T47D (cell line): ENCODE measurements around the gene FBXO31.

Source experiments
- DNase-seq, 2 experiments: peaks; one replicate each; pipeline versions ENCODE4 v3.0.0 to v3.0.0-alpha.2; 2011 to 2012; ENCODE audit warnings: low read depth in 1 of 2, low spot score in 1 of 2
- JUND ChIP-seq: IDR thresholded peaks from 2 replicates; pipeline ENCODE4 v1.6.1; 2012; ENCODE audit warnings: low read depth
- in situ Hi-C: cut with HindIII; loops from 2 replicates; pipeline ENCODE4 v1.10.0; 2016; ENCODE audit warnings: low sequenced_read_pairs, low pct_unique_long_range_greater_than_20kb

FBXO31 gene

DNA sequence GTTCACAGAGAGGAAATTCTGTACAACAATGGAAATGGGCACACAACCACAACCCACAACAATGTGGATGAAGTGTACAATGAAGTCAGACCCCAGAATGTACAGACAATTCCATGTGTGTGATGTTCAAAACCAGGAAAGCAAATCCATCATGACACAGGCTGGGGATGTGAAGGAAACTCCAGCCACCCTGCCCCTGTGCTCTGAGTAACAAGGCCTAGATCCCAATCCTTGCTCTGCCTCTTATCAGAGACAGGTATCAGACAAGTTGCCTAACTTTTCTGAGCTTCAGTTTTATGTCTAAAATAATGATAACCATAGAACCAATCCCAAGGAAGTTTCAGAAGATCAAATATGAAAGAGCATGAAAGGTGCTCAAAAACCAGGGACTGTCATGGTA lies 64.6 kb downstream of the FBXO31 start:
- in situ Hi-C loops, result no loop called here
- no peak for TF ChIP-seq JUND
- DNase-seq, result no peak

DNA sequence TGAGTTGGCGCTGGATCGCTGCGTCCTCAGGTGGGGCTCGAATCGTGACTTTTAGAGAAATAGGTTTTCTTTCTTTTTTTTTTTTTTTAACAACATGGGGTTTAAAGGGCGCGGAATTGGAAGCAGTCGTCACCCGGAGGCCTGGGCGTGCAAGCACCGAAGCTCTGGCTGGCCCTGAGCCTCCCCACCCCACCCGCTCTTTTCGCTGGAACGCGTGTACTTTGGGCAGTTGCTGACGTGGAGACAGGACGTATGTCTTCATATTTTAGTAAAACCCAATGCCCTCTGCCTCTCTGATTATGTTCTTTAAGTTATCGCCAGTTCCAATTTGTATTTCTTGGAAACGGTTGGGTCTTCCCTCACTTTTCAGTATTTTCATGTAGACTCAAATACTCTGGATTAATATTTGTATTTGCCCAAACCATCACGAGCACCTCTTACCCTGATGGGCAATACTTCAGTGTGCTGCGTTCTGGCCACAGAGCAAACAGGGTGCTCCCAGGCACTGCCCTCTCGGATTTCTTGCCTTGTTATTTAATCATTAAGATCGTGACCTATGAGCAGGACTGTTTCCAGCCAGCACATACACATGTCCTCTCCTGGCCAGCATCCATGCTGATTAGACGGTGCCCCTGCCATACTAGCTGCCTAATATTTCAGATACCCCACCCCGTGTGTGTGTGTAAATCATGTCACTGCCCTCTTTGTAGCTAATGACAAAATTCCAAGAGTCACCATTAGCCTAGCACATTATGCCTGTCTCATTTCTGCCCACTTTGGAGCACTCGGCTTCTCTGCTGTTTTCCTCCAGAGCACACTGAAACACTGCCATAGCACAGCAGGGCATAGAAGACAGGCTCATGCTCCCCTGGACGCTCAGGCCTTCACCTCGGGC lies 65.6 kb downstream of the FBXO31 start:
- DNase-seq, result peak; percentile 47 to 54
- in situ Hi-C loops, result no loop called here

DNA sequence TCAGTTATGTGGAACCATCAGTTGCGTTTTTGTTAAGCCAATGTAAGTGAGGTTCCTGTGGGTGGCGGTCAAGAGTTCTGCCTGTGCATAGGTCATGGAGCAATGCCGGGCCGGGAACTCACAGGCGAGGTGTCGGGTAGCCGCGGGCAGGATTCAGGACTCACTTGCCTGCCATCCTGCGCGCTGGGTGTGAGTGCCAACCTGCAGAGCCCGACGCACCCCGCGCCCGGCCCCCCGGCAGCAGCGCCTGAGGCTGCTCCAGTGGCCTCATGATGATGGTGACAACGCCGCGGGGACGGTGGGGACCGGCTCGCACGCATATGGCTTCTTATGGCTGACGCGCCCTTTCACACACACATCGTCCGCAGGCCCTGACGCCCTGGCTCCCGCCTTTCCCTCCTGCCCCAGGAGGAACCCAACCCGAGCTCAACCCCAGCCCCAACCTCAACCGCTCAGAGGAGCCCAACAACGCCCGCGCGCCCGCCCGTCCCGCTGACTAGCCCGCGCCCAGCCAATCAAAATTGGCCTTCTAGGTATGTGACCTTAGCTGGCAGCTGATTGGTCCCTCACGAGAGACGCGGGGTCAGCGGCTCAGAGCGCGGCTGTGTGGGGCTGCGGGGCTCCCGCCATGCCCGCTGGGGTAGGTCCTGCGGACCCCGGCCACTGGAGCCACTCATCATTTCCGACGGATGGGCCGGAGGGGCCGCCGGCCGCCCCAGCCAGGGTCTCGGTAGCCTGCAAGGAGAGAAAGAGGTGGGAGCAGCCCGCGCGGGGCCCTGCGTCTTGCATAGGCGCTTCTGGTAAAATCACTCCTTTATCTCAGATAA lies 66.4 kb downstream of the FBXO31 start, which contains the start of gene C16orf95:
Gene C16orf95 (minus strand): TSS at position 470 of the 827 bp plus-strand sequence. CDS start 150 bp downstream, at position 320.
- in situ Hi-C loops, result no loop called here
- TF ChIP-seq JUND, result no peak
- peak; percentile 98 to 100 for DNase-seq

More for the DNA sequence above, 65.6 kb downstream of the FBXO31 start:
- no peak for TF ChIP-seq JUND

DNA sequence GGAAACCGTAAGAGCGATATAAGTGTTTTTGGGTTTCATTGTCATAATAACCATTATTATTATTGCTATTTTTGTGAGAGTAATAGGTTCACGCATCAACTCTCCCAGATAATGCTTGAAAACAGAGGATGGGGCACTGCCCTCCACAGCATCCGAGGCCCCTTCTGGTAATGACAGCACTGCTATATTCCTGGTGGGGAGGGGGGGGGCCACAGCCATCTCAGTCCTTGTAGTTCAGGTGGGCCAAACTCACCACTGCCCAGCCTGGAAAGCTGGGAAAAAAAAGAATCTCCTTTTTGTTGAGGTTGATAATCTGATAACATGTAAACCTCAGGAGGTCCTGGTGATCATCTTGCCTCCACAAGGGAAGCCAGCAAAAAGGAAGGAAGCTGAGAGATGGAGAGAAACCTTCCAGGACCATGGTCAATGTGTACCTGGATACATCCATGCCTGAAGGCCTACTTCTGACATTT lies 67.1 kb downstream of the FBXO31 start:
- no peak for TF ChIP-seq JUND
- no peak for DNase-seq
- in situ Hi-C loops, result no loop called here

DNA sequence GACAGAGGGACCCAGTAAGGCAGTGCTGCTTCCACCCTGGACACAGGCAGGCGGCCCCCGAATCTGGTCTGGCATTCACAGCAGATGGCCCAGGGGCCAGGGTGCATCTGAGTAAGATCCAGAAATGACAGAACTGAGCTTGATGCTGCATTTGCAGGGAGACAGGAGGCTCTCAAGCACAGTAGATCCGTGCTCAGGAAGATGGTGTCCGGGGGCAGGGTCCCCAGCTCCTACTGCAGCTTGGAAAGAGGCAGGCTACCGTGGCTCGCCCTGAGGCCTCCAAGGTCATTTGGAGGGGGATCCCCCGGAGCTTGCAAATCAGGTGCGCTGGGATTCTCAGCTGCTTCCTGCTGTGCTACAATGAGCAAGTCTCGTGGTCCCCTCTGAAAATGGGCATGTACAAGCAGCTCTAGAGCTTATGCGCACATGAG lies 68.6 kb downstream of the FBXO31 start:
- TF ChIP-seq JUND, result no peak

DNA sequence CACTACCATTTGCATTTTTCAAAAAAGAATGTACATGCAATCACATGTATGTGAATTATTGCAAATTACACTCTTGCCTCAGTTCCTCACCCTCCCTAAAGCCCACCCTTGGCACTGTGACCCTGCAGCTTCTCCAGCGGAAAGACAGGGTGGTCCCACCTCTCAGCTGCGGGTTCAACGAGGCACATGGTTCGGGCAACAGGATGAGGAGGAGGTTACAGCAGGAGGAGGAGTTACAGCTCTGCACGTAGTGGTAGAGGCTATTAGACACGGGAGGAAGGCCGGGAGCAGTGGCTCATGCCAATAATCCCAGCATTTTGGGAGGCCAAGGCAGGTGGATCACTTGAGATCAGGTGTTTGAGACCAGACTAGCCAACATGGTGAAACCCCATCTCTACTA lies 71.6 kb downstream of the FBXO31 start:
- TF ChIP-seq JUND, result no peak
- DNase-seq, result no peak
- in situ Hi-C loops, result no loop called here

More for the DNA sequence above, 68.6 kb downstream of the FBXO31 start:
- no peak for DNase-seq
- in situ Hi-C loops, result no loop called here

DNA sequence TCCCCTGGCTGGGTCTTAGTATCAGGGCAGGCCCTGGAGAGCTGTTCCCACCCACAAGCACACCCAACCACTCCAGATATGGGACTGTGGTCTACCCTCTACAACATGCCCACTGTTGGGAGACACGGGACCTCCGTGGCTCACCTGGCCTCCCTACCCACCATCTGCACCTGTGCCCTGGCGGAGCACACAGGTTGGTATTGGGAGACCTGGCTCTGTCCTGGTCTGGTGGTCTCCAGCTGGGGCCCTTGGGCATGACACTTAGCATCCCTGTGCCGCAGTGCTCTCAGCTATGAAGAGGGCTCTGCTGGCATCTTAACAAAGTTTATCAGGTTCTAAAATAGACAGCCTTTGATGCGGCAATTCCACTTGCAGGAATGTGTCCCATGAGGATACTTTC lies 72.2 kb downstream of the FBXO31 start:
- no peak for DNase-seq
- TF ChIP-seq JUND, result no peak
- in situ Hi-C loops, result no loop called here

DNA sequence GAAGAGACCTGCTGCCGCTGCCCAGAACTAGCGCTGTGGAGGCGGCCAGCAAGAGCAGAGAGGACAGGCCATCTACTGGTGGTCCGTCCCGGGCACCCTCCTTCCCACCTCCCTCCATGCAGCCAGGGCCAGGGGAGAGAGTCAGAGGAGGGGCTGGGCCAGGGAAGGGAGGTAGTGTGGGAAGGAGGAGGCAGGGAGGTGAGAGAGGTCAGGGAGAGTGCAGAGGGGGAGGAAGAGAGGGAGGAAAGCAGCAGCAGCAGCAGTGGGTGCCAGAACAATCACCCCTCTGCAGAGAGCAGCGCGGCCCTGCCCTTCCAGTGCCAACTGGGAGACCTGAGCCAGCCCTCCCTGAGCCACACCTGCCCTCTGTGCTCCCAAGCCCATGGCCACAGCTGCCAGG lies 73.0 kb downstream of the FBXO31 start:
- DNase-seq, result no peak
- in situ Hi-C loops, result no loop called here

DNA sequence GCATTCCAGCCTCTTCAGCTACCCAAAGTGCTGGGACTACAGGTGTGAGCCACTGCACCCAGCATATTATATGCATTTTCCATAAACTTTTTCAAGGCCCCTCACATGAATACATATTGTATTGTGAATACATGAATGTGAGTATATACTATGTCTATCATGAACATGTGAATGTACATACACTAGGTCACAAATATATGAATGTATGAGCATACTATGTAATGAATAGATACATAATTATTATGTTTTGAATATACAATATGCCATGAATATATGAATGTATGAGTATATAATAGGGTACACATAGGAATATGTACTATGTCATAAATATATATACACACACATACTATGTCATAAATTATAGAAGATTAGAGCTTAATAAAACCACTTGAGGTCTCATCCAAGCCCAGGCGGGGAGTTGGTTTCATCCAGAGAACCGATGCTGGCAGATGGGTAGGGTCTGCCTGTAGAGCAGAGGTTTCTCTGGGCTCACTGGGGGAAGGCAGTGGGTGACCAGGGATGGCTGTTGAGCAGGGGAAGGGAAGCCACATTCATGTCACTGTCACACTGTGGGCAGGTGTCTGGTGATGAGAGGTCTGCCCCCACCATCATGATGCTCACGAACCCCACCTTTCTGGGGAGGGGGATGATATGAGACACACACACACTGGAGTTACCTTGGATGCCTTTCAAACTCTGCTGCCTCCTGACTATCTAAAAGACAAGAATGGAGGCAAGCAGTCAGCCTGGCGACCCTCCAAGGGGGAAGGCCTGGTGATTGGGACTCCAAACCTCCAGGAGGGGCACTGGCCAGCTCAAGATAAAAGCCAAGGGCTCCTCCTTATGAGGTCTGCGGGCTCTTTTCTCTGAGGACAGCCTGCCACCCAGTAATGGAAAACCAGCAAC lies 73.7 kb downstream of the FBXO31 start:
- TF ChIP-seq JUND, result no peak
- no peak for DNase-seq

More for the DNA sequence above, 73.0 kb downstream of the FBXO31 start:
- TF ChIP-seq JUND, result no peak

DNA sequence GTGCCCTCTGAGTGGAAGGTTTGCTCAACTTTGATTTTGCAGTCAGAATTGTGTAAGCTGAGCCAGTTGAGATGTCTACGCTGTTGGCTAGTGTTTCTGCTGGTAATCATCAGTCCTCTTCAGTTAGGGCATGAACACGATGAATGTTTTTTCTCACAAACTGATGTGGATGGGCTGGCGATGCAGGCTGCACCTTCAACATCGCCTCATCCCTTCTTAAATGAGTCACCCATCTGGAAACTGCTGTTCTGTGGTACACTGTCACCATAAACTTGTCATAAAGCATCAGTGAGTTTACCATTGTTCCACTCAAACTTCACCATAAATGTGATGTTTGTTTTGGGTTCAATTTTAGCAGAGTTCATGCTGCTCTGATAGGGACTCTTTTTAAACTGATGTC lies 74.8 kb downstream of the FBXO31 start:
- DNase-seq, result no peak
- TF ChIP-seq JUND, result no peak
- in situ Hi-C loops, result no loop called here

More for the DNA sequence above, 73.7 kb downstream of the FBXO31 start:
- in situ Hi-C loops, result no loop called here

DNA sequence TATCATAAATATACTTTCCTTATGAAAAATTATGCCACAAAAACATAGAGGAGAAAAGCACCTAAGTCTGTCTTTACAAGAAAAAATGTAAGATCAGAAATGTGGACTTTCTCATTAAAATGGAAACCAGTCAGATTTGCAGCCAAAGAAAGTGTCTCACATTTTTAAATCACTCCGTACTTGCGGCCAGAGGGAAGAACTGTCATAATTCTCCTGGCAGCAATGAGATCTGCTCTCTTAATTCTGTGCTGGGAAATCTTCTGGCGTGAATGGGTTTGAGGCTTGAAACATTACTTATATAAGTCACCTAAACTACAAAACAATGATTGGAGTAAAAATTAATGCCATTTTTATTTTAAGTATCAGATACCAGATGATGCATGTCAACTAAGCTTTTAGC lies 77.1 kb downstream of the FBXO31 start:
- no peak for TF ChIP-seq JUND
- in situ Hi-C loops, result no loop called here
- DNase-seq, result no peak
